Epithelial cell of proximal tubule (primary cell): ENCODE data around the gene SPIC. TPM values are rescaled to one million over a fixed set of nuclear protein-coding genes. Genes with fewer than 3 reads are reported as not detected.

ENCODE experiments used
- DNase-seq: peaks from one replicate; pipeline ENCODE4 v3.0.0-alpha.2; 2011; ENCODE audit warnings: low read depth
- H3K4me3 ChIP-seq: 2 replicates; pipeline ENCODE4 v1.5.1; 2011; ENCODE audit warnings: low read depth, mild to moderate bottlenecking, low read length
- total RNA-seq: library from RNA; depleted of rRNA; stranded (reverse); fragments of >200 nt; gene quantifications from 2 replicates; pipeline ENCODE4 v1.2.3, GENCODE V29; 2015
- TF ChIP-seq, protein P1 (sequence below): conservative IDR thresholded peaks from 2 replicates; pipeline ENCODE4 v1.5.1; 2012; ENCODE audit warnings: low read depth, mild to moderate bottlenecking, low read length

The SPIC gene
- not detected in 2 replicates for total RNA-seq

DNA sequence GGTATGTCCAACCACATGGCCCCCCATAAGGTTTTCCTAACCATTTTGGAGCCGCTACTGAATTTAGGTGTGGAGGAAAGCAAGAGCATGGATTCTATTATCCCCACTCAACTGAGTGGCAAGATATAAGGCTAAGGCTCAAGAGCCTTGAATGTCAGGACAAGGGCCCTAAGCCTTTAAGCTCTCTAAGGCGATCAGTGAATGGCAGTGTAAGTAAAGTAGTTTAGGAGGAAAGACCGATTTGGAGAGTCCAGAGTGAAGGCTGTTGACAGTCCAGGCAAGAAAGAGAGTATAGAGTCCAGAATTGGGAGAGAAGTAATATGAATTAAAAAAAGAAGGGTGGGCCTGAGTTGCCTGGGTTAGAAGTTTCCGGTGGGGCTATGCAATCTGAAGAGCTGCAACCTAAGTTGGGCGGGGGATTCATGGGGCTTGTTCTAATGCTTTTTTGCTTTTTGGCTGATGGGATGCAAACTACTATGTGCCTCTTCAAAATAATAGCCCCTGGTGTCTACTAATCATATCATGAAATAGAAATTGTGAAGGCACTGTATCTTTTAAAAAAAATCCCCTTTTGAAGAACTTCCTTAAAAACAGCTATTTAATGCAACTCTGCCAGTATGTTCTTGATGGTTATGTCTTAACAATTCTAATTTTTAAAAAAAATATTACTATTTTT is at the start of gene SPIC:
SPIC (plus strand) TSS at position 626 of the 676 bp plus-strand sequence. CDS start 1,569 bp downstream, outside the sequence.
- no peak for DNase-seq
- TF ChIP-seq, protein P1, sequence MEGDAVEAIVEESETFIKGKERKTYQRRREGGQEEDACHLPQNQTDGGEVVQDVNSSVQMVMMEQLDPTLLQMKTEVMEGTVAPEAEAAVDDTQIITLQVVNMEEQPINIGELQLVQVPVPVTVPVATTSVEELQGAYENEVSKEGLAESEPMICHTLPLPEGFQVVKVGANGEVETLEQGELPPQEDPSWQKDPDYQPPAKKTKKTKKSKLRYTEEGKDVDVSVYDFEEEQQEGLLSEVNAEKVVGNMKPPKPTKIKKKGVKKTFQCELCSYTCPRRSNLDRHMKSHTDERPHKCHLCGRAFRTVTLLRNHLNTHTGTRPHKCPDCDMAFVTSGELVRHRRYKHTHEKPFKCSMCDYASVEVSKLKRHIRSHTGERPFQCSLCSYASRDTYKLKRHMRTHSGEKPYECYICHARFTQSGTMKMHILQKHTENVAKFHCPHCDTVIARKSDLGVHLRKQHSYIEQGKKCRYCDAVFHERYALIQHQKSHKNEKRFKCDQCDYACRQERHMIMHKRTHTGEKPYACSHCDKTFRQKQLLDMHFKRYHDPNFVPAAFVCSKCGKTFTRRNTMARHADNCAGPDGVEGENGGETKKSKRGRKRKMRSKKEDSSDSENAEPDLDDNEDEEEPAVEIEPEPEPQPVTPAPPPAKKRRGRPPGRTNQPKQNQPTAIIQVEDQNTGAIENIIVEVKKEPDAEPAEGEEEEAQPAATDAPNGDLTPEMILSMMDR, result no peak
- no peak within 1 kb of the TSS for H3K4me3 ChIP-seq

DNA sequence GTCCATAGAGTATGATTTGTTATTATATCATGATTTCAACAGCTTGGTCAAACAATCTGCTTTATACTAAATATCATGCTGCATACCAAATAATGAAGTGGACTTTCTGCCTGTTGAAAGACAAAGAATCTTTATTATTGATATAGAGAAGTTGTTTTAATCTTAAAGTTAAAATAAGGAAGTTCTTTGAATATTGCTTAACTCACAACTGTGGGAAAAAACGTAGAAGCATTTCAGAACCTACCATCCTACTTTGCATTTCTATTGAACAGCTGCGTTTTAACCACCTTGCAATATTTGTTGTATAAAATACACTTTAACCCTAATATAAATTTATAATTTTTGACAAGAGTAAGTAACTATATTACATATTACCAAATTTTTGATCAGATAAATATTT is 44.7 kb upstream of the SPIC start:
- no peak for DNase-seq
- TF ChIP-seq, protein P1, result no peak
- H3K4me3 ChIP-seq, result no peak overlapping the region

DNA sequence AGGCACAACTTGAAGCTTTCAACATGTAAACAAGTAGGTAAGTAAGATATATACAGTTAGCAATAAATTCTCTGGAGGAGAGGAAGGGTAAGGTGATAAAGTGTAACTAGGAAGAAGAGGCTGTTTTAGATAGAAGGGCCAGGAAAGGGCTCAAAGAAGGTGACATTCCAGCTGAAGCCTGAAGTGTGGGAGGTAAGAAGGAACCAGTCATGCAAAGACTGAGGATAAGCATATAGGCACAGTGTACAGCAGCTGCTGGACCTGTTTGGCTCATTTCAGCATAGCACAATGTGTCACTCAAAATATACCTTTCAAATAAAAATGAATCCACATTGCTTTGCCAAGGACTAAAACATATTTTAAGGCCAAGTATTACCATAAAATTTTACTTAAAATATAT is 39.0 kb upstream of the SPIC start:
- H3K4me3 ChIP-seq, result no peak overlapping the region
- no peak for DNase-seq
- TF ChIP-seq, protein P1, result no peak

DNA sequence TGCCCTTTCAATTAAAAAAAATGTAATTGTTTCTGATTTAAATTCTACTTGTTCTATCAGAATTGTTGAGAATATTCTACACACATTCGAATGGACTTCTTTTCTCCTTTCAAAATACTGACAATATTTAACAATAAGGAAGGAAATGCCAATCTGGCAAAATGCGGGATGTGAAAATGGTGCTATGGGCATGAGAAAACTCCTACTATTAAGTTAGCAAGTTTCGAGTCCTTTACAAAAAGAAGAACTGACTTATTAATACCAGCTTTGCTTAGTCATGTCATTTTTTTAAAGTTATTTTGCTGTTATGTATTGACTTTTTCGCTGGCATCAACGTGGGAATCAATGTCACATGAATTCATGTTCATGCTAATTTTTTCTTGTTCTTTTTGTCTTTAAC is 35.9 kb upstream of the SPIC start:
- no peak overlapping the region for H3K4me3 ChIP-seq
- TF ChIP-seq, protein P1, result no peak
- DNase-seq, result no peak

DNA sequence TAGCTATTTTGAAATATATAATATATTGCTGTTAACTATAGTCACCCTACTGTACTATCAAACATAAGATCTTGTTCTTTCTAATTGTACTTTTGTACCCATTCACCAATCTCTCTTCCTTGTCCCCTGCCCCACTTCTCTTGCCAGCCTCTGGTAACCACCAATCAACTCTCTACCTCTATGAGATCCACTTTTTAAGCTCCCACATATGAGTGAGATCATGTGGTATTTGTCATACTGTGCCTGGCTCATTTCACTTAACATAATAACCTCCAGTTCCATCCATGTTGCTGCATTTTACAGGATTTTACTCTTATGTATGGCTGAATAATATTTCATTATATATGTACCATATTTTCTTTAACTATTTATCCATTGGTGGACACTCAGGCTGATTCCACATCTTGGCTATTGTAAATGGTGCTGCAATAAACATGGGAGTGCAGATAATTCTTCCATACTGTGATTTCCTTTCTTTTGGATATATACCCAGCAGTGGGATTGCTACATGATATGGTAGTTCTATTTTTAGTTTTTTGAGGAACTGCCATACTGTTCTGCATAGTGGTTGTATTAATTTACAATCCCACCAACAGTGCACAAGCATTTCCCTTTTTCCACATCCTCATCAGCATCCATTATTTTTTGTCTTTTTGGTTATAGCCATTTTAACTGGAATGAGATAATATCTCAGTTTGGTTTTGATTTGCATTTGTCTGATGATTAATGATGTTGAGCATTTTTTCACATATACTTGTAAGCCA is 33.5 kb upstream of the SPIC start:
- H3K4me3 ChIP-seq, result no peak overlapping the region
- TF ChIP-seq, protein P1, result no peak
- no peak for DNase-seq

DNA sequence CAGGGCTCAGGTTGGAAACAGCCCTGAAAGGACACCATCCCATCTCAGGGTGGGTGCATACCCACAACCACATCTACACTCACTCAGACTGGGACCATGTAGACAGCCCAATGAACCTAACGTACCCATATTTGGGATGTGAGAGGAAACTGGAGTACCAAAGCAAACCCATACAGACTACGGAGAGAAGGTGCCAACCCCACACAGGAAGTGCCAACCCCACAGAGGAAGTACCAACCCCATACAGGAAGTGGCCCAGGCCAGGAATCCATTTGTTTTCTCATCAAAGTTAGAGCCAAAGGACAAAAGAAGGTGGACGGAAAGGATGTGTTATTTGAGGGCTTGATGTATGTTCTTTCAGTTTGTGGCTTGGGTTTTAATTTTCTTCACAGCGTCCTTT is 19.5 kb upstream of the SPIC start:
- DNase-seq, result no peak
- no peak overlapping the region for H3K4me3 ChIP-seq
- TF ChIP-seq, protein P1, result no peak
